HG03280 (cell line): ENCODE measurements around the gene SCAPER.
A peak's percentile ranks its signal among the peaks of the same experiment; 100 is the strongest.

ENCODE experiments used
- ATAC-seq: cut with Tn5 transposase; IDR thresholded peaks from one replicate; pipeline ENCODE4 v1.9.1; 2021; ENCODE audit warnings: mild to moderate bottlenecking, moderate library complexity; ENCODE audit not compliant: unreplicated experiment

Gene SCAPER

DNA sequence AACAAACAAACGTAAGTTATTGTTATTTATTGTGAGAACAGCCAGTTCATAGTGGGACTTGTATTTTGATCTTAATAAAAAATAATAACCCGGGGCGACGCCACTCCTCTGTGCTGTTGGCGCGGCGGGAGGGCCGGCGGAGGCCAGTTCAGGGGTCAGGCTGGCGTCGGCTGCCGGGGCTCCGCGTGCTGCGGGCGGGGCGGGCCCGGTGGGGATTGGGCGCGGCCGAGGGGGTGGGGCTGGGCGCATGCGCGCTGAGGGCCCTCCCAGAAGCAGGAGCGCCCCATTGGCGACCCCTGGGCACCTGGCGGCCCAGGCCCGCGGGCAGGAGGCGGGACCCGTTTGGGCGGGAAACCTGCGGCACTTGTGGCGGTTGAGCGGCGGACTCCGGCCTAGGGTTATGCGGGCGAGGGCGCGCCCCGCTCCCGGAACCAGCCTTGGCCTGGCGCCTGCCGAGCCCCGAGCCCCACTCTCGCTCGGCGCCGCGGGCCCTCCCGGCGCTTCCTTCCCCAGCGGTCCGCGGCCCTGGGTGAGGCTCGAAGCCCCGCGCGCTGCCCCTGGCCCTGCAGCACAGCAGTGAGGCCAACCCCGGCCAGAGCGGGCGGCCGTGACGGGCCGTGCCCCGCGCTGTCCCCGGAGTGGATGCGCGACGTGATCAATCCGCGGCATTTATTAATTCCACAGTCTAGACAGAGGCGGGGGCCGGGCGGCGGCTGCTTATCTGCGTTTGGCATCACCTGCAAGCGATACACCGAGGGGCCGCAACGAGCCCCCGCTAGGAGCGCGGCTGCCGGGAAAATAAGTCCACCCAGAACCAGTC, 562.5 kb downstream of the SCAPER start:
- no peak for ATAC-seq

DNA sequence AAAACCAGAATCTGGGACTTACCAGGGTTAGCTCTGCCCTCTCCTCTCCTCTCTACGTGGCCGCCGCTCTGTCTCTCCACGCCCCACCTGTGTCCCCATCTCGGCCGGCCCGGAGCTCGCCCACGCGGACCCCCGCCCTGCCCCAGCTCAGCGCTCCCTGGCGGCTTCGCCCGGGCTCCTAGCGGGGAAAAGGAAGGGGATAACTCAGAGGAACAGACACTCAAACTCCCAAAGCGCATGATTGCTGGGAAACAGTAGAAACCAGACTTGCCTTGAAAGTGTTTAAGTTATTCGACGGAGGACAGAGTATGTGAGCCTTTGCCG, 563.1 kb downstream of the SCAPER start:
- ATAC-seq, result no peak

DNA sequence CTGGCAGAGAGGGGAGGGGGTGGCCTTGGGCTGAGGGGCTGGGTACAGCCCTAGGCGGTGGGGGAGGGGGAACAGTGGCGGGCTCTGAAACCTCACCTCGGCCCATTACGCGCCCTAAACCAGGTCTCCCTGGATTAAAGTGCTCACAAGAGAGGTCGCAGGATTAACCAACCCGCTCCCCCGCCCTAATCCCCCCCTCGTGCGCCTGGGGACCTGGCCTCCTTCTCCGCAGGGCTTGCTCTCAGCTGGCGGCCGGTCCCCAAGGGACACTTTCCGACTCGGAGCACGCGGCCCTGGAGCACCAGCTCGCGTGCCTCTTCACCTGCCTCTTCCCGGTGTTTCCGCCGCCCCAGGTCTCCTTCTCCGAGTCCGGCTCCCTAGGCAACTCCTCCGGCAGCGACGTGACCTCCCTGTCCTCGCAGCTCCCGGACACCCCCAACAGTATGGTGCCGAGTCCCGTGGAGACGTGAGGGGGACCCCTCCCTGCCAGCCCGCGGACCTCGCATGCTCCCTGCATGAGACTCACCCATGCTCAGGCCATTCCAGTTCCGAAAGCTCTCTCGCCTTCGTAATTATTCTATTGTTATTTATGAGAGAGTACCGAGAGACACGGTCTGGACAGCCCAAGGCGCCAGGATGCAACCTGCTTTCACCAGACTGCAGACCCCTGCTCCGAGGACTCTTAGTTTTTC, 563.6 kb downstream of the SCAPER start:
- ATAC-seq, result no peak

DNA sequence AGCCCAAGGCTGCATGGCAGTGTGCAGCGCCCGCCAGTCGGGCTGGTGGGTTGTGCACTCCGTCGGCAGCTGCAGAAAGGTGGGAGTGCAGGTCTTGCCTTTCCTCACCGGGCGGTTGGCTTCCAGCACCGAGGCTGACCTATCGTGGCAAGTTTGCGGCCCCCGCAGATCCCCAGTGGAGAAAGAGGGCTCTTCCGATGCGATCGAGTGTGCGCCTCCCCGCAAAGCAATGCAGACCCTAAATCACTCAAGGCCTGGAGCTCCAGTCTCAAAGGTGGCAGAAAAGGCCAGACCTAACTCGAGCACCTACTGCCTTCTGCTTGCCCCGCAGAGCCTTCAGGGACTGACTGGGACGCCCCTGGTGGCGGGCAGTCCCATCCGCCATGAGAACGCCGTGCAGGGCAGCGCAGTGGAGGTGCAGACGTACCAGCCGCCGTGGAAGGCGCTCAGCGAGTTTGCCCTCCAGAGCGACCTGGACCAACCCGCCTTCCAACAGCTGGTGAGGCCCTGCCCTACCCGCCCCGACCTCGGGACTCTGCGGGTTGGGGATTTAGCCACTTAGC, 564.3 kb downstream of the SCAPER start:
- ATAC-seq, result no peak

DNA sequence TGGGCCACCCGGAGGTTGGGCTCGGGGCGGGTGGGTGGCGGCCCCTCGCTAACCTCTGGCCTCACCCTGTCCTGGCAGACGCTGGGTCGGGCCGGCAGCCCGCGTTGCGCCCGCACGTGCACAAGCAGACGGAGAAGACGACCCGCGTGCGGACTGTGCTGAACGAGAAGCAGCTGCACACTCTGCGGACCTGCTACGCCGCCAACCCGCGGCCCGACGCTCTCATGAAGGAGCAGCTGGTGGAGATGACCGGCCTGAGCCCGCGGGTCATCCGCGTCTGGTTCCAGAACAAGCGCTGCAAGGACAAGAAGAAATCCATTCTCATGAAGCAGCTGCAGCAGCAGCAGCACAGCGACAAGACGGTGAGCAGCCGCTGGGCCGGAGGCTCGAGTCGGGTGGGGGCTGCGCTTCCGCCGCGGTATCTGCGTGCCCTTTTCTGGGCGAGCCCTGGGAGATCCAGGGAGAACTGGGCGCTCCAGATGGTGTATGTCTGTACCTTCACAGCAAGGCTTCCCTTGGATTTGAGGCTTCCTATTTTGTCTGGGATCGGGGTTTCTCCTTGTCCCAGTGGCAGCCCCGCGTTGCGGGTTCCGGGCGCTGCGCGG, 564.8 kb downstream of the SCAPER start:
- ATAC-seq, result no peak

DNA sequence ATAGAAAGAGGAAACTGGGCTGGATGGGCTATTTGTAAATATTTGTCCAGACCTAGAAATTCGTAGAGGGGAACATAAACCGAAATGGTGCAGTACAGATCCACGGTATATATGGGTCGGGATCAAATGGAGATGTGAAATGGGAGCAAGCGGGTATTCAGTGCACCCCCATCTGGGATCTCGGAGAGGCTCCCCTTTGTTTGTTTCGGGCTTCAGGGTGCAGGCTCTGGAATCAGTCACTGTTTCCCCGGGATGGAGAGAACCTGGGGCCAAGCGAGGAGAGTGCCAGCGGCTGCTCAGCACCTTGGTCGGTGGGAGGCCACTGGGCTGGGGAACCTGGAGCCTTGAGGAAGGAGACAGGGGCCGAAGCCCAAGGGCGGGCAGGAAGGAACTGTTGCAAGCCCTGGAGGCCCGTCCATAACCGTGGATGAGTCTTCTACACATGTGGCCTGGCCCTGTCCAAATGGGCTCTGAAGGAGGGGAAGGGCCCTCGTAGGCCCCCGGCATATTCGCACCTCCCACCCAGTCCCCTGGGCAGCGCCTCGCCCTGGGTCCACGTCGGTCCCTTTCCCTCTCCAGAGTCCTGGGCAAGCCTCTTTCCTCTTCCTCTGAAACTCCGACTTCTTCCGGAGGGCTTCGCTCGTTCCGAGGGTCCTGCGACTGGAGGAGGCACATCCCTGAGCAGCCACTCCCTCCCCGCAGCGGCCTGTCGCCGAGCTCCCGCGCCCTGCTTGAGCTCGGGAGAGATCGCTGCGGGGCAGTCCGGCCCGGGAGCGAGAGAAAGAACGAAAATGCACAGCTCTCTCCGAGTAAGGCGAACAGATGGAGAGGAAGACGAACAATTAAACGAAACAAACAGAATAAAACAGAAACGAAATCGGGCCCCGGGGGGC, 565.6 kb downstream of the SCAPER start:
- no peak for ATAC-seq

DNA sequence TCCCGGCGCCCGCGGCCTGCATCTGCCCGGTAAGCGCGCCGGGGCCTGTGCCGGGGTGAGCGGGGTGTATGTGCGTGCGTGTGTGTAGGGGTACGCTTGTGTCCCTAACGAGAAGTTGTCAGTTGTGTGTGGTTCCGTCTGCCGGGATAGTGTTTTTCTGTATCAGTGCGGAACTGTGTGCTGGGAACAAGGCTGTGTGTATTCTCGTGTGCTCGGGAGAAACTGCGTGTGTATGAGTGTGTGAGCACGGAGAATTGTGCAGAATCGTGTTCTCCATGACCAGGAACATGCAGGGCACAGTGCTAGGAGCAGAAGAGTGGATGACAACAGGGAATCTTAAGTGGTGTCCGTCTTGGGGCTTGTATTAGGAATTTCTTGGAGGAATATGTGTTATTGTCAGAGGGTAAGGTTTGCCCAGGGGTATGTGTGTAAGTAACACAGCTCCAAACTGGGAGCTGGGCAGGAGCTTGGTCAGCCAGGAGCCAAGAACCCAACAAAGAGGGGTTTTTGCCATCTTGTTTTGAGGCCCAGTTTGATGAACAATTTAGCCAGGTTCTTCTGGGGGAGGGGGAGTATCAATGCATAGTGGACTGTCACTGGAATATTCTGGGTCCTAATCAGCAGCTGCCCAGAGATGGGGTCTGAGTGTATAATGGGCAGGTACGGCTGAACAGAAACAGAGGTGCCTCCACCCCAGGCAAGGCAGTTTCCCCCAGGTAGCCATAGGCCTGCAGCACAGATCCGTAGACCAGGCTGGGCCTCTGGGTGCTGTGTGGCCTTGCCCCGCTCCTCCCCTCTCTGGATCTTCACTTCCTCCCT, 566.4 kb downstream of the SCAPER start:
- no peak for ATAC-seq

DNA sequence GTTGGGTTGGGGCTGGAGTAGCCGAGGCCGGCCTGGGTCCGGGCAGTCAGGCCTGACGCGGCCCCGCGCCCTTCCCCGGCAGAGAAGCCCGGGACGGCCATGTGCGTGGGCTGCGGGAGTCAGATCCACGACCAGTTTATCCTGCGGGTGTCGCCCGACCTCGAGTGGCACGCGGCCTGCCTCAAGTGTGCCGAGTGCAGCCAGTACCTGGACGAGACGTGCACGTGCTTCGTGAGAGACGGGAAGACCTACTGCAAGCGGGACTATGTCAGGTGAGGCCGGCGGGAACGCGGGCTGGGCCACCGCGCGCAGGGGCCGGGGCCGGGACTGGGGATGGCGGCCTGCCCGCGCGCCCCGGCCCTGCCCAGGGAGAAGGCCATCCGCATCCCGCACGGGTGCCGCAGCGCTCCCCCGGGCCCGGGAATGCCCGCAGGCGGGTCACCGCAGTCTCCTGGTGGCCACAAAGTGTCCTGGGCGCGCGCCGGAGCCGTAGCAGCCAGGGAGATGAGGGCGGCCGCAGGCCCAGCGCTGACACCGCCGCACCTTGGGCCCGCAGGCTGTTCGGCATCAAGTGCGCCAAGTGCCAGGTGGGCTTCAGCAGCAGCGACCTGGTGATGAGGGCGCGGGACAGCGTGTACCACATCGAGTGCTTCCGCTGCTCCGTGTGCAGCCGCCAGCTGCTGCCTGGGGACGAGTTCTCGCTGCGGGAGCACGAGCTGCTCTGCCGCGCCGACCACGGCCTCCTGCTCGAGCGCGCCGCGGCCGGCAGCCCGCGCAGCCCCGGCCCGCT, 567.2 kb downstream of the SCAPER start:
- ATAC-seq, result no peak

DNA sequence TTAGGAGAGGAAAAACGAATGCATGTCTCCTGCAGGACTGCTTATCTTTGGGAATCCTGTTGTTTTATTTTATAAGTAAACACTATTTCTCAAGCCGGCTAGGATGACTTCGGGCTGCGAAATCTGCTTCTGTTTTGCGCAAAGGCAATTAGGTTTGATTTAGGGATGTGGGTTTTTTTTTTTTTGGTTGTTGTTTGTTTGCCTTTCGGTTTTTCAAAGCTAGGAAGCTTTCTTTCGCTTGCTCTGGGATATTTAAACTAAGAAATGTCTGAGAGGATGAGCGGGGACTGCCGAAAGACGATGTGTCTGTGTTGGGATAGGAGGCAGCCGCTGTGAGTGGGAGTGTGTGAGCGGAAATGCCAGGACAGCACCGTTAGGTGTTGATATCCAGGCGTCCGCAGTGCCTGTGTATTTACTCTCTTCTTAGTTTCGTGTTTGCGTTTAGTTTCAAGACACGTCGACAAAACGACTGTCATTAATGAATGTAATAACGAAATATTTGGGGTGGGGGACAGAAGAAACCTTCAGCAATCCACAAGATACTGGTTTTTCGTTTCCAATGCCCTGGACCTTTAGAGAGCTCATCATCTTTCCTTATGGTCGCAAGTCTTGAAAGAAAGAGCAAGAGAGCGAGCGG, 568.0 kb downstream of the SCAPER start:
- ATAC-seq, result no peak

DNA sequence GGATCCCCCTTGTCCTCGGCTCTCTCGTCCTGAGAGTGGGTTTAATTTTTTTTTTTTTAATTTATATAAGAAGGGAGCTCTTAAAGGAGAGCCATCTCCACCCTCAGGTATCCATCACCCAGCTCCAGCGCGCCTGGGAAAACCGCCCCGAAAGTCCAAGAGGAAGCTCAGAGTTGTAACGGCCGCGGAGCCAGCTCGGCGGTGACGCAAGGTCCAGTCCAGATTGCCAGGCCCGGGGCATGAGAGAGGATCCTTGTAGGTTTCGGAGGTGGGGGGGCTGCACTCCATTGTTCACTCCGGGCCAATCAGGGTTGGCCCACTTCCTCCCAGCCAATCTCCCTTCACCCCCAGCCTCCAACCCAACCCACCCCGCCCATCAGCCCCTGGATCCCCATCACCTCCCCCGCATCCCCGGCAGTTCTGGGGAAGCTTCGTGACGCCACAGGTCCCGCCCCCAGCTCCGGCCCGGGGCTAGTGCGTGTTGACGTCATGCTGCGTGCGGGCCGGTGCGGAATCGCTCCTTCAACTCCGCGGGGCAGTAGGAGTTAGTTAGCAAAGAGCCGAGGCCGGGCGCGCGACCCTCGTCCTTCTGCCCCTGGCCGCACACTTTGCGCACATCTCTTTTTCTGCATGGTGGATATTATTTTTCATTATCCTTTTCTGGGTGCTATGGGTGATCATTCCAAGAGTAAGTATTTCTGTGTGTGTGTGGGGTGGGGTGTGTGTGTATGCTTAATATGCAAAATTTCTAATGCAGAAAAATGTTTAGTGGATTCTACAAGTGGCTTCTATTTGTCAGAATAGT, 568.7 kb downstream of the SCAPER start, which contains the start of gene ISL2:
ISL2 (plus strand) TSS at position 520 of the 805 bp plus-strand sequence; CDS start at position 631, 111 bp downstream.
- ATAC-seq, result peak; percentile 64

DNA sequence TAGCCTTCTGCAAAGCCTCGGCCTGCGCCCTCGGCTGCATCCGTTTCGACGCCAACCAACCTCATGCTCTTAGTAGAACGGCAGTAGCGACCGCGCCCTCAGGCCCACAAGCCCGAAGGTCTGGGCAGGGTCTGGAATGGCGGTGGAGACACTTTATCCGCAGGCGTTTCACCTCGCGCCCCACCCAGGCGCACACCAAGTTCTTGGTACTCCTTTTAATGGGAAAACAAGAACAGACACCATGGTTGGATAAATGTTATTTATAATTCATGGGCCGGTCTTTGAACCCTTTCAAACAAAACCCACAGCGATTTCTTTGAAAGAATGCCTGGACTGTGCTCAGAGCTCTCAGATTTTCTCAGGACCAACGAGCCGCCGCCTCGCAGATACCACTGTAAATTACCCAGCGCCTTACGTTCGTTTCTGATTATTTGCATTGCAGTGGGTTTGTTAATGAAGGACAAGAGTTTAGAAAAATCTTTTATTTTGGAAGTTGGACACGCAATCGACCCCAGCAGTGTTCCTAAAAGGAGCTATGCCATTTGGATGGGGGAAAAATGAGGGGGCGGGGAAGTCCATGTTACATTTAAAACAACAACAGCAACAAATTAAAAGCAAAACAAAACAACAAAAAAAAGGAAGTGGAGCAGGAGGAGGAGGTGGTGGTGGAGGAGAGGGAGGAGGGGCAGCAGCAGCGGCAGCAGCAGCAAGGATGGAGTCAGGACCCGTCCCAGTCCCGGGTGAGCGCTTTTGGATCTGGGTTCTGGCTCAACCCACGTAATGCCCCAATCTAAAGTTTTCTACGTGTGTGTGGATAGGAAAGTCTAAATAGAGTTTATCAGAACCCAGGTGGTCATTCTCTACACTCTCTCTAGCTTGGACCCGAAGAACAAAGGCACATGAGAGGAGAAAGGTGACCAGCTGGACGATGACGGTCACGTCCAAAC, 569.6 kb downstream of the SCAPER start:
- ATAC-seq, result no peak

DNA sequence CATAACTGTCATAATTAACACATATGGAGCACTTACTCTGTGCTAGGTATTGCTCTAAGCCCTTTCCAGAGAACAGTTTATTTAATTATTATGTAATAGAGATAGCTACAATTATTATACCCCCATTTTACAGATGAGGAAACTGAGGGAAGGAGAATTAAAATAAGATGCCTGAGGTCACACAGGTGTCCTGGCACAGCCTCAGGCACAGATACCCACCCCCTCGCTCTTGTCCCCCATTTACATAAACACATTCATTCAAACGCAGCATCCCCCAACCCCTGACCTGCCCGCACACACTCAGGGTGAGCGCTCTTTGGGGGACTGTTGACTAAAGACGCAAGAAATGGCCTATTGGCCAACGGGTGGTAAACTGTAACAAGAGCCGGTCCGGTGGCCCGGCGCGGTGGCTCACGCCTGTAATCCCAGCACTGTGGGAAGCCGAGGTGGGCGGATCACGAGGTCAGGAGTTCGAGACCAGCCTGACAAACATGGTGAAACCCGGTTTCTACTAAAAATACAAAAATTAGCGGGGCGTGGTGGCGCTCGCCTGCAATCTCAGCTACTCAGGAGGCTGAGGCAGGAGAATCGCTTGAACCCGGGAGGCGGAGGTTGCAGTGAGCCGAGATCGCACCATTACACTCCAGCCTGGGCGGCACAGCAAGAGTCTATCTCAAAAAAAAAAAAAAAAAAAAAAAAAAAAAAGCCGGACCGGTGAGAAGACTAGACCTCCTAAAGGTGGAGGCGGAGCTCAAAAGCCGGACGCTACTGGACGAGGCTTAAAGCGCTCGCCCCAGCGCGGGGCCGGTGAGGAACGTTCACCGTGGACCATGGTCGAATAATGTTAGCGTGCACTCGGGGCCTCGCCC, 570.5 kb downstream of the SCAPER start:
- ATAC-seq, result no peak

DNA sequence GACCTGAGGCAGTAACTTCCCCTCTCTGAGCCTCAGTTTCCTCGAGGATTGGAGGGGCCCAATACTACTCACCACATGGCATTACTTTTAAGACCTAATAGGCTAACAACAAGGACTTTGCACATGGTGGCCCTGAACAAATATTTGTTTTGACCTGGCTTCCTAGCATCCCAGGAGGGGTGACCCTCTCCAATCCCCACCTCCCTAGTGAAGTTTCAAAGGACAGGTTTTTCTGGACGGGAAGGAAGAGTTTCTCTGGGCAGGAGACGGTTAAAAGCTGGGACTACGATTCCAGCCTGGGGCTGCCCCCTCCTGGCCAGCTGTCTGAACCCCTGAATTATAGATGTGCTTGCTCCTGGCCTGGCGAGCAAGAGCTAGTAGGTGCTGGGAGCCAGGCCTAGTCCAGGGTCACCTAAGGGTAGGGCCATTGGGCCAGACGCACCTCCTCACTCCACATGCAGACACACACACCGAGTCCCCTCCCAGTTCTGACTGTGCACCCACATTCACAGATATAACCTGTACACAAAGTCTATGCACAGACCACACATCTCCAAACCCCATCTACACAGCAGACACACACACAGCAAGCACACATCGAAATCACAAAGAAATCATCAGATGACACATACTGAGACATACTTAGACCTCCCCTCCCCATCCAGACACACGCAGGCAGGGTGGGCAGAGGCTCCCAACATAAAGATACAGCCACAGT, 571.3 kb downstream of the SCAPER start:
- no peak for ATAC-seq

DNA sequence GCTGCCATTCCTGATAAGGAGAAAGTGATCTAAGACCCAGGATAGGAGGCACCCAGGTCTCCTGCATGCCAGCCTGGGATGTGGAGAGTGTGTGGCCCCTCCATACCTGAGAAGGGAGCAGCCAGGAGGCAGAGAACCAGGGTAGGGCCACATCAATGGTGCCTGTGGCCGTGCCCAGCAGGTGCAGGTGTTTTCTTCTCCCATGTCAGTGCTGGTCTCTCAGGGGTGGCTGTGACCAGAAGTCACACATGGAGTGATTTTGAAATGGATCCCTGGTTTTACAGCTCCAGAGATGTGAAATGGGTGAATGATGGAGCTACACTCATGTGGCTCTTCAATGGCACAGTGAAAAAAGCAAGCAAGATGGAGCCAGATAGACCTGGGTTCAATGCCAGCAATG, 571.8 kb downstream of the SCAPER start:
- ATAC-seq, result no peak

DNA sequence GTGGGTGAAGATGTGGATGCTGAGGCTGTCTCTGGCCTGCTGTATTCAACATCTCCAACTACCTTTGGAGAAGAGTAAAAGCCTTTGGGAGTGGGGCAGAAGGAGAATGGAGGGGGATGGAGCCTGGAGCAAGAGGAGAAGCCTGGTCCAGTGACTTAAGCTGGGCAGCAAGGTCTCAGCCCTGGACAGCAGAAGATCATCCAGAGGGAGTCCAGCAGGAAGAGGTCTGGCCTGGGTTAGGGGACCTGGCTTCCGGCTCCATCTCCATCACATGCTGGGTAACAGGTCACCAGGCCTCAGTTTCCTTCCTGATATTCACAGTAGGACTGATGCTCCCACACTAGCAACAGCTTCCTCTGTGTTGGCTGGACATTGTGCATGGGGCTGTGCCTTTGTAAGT, 572.3 kb downstream of the SCAPER start:
- ATAC-seq, result no peak
